K562 (cell line): ENCODE data around the gene ANKDD1A. TPM values are rescaled to one million over a fixed set of nuclear protein-coding genes. Genes with fewer than 3 reads are reported as not detected.

Experiments used
- BHLHE40 ChIP-seq: IDR thresholded peaks from 2 replicates; pipeline ENCODE4 v1.6.1; 2011; ENCODE audit warnings: low read length, improper control_type of control experiment
- BRF2 ChIP-seq: IDR thresholded peaks from 3 replicates; pipeline ENCODE4 v1.6.1; 2011; ENCODE audit warnings: borderline replicate concordance, mild to moderate bottlenecking; ENCODE audit not compliant: insufficient read length, insufficient read depth
- CEBPB ChIP-seq: fragments of 450-650 bp; IDR thresholded peaks from 2 replicates; pipeline ENCODE4 v1.6.1; 2016; ENCODE audit warnings: missing genetic modification characterization, missing compliant biosample characterization
- ETS2 ChIP-seq: IDR thresholded peaks from 2 replicates; pipeline ENCODE4 v1.6.1; 2016; ENCODE audit warnings: borderline replicate concordance, missing genetic modification characterization, mild to moderate bottlenecking, moderate library complexity, missing compliant biosample characterization; ENCODE audit not compliant: poor library complexity, severe bottlenecking
- HSF4 ChIP-seq: fragments of 250-450 bp; sonication (Bioruptor Pico); IDR thresholded peaks from 2 replicates; pipeline ENCODE4 v2.1.2; 2022; ENCODE audit warnings: mild to moderate bottlenecking, moderate library complexity, borderline replicate concordance
- ID3 ChIP-seq, 2 experiments: fragments of 250-450 bp in 1 of 2; fragments of 450-650 bp in 1 of 2; sonication (Bioruptor Pico) in 1 of 2; IDR thresholded peaks; 2 replicates each; pipeline versions ENCODE4 v1.6.1 to v1.8.0; 2016 to 2021; ENCODE audit warnings: mild to moderate bottlenecking in 2 of 2, moderate library complexity in 2 of 2, missing compliant biosample characterization in 1 of 2, missing genetic modification characterization in 1 of 2
- KLF6 ChIP-seq: fragments of 250-450 bp; sonication (Bioruptor Pico); IDR thresholded peaks from 2 replicates; pipeline ENCODE4 v1.4.0; 2020; ENCODE audit warnings: mild to moderate bottlenecking, moderate library complexity, borderline replicate concordance
- MECOM ChIP-seq: fragments of 250-450 bp; sonication (Bioruptor Pico); IDR thresholded peaks from 2 replicates; pipeline ENCODE4 v1.8.0; 2022; ENCODE audit warnings: inconsistent platforms
- MEIS2 ChIP-seq: fragments of 450-650 bp; IDR thresholded peaks from 2 replicates; pipeline ENCODE4 v1.6.1; 2014; ENCODE audit warnings: mild to moderate bottlenecking; ENCODE audit not compliant: partially characterized antibody
- MXD1 ChIP-seq: fragments of 250-450 bp; sonication (Bioruptor Pico); IDR thresholded peaks from 2 replicates; pipeline ENCODE4 v1.8.0; 2021; ENCODE audit warnings: borderline replicate concordance, mild to moderate bottlenecking, moderate library complexity; ENCODE audit not compliant: poor library complexity, severe bottlenecking
- MYBL2 ChIP-seq, 2 experiments: fragments of 450-650 bp in 1 of 2; sonication (generic) in 1 of 2; formaldehyde crosslinking in 1 of 2; IDR thresholded peaks; 2 replicates each; pipeline versions ENCODE4 v1.6.1 to v1.8.1; 2017 to 2022; ENCODE audit warnings: borderline replicate concordance in 1 of 2, inconsistent platforms in 1 of 2, low read depth in 1 of 2, mild to moderate bottlenecking in 1 of 2, missing genetic modification reagents in 1 of 2, moderate library complexity in 1 of 2
- RBFOX2 ChIP-seq: fragments of 200-400 bp; formaldehyde crosslinking; IDR thresholded peaks from 2 replicates; pipeline ENCODE4 v1.6.1; 2017; ENCODE audit warnings: low read depth, mild to moderate bottlenecking, low read length, moderate library complexity
- RNF219 ChIP-seq: fragments of 250-450 bp; sonication (Bioruptor Pico); IDR thresholded peaks from 2 replicates; pipeline ENCODE4 v1.5.0; 2022; ENCODE audit warnings: mild to moderate bottlenecking
- TAF15 ChIP-seq: fragments of 200-400 bp; formaldehyde crosslinking; IDR thresholded peaks from 2 replicates; pipeline ENCODE4 v1.6.1; 2017; ENCODE audit warnings: mild to moderate bottlenecking, low read depth, low read length, moderate library complexity
- TAF9B ChIP-seq: fragments of 450-650 bp; IDR thresholded peaks from 2 replicates; pipeline ENCODE4 v1.6.1; 2018; ENCODE audit warnings: mild to moderate bottlenecking; ENCODE audit not compliant: partially characterized antibody
- THAP7 ChIP-seq: fragments of 250-450 bp; sonication (Bioruptor Pico); IDR thresholded peaks from 2 replicates; pipeline ENCODE4 v1.5.0; 2021
- YBX1 ChIP-seq: fragments of 450-650 bp; IDR thresholded peaks from 2 replicates; pipeline ENCODE4 v1.7.1; 2016; ENCODE audit warnings: mild to moderate bottlenecking
- ZBTB1 ChIP-seq: sonication (generic); formaldehyde crosslinking; IDR thresholded peaks from 2 replicates; pipeline ENCODE4 v1.8.1; 2023; ENCODE audit warnings: missing genetic modification reagents, low read depth, mild to moderate bottlenecking, borderline replicate concordance
- ZBTB7A ChIP-seq: IDR thresholded peaks from 2 replicates; pipeline ENCODE4 v1.6.1; 2011; ENCODE audit warnings: low read depth, mild to moderate bottlenecking, low read length, moderate library complexity, borderline replicate concordance; ENCODE audit not compliant: control insufficient read depth
- ZFX ChIP-seq: sonication (generic); formaldehyde crosslinking; IDR thresholded peaks from 2 replicates; pipeline ENCODE4 v1.8.0; 2022; ENCODE audit warnings: mild to moderate bottlenecking, missing genetic modification reagents, moderate library complexity
- ZNF586 ChIP-seq: fragments of 450-650 bp; formaldehyde crosslinking; conservative IDR thresholded peaks from 2 replicates; pipeline ENCODE4 v1.4.0; 2020; ENCODE audit warnings: mild to moderate bottlenecking, moderate library complexity
- polyA plus RNA-seq, 8 experiments: library from polyadenylated mRNA; depleted of rRNA in 4 of 8; stranded (reverse) in 5 of 8; unstranded in 3 of 8; fragments of >200 nt; fragmentation: Nextera tagmentation in 2 of 8; fragmentation: Illumina TruSeq in 1 of 8; extraction: Ambion mirVana in 2 of 8; extraction: Trizol in 1 of 8; gene quantifications; 2 replicates each; pipeline versions ENCODE4 v1.2.1 to v1.2.3, GENCODE V29; 2011 to 2014; ENCODE audit warnings: inconsistent platforms in 1 of 8, missing spikeins in 1 of 8
- total RNA-seq, 7 experiments: library from RNA; depleted of rRNA in 6 of 7; stranded (reverse); fragments of >200 nt in 6 of 7; fragmentation: Illumina TruSeq in 2 of 7; extraction: Trizol in 2 of 7; gene quantifications; 2 replicates each; pipeline versions ENCODE4 v1.2.1 to v1.2.3, GENCODE V29; 2011 to 2021; ENCODE audit warnings: low replicate concordance in 1 of 7

The ANKDD1A gene
- total and polyA plus RNA-seq, 9 of the 15 experiments (the other 6 are each of a cell fraction or from before 2014, with no cell fraction given), result 0.08 to 0.80 (median 0.43) TPM

GRCh38 chr15:64893481-64894394, 18.0 kb upstream of the ANKDD1A start (continued):
- no peak for TF ChIP-seq THAP7
- no peak for TF ChIP-seq RNF219 (CRISPR knock-in tag)
- peak; percentile 95 for TF ChIP-seq ZFX (CRISPR knock-in tag)
- TF ChIP-seq ID3 (CRISPR knock-in tag; IDR thresholded peaks at IDR 0.05), result no peak
- TF ChIP-seq ID3 (tag; IDR thresholded peaks at IDR 0.05), result no peak
- no peak for TF ChIP-seq YBX1
- TF ChIP-seq HSF4 (CRISPR knock-in tag), result no peak
- peak; percentile 75 for TF ChIP-seq ZBTB7A
- no peak for TF ChIP-seq ZBTB1
- TF ChIP-seq ZNF586 (CRISPR knock-in tag), result no peak
- no peak for TF ChIP-seq ETS2 (tag)
- no peak for TF ChIP-seq MECOM (CRISPR knock-in tag)
- peak; percentile 53; the same call in 1 of the 2 replicates for TF ChIP-seq RBFOX2
- no peak for TF ChIP-seq TAF9B
- no peak for TF ChIP-seq CEBPB (tag)
- TF ChIP-seq BRF2, result no peak
- TF ChIP-seq KLF6 (CRISPR knock-in tag), result no peak
- TF ChIP-seq MEIS2, result peak; percentile 18
- TF ChIP-seq BHLHE40, result no peak
- TF ChIP-seq TAF15, result no peak
- no peak for TF ChIP-seq MXD1 (CRISPR knock-in tag)
- TF ChIP-seq MYBL2 (IDR thresholded peaks at IDR 0.05; ENCODE audit: low read depth), result no peak
- TF ChIP-seq MYBL2 (CRISPR knock-in tag; IDR thresholded peaks at IDR 0.05; ENCODE audit: borderline replicate concordance), result no peak
